Thyroid gland (tissue), 4 donors: ENCODE data around the gene FRMD4A. TPM values are rescaled to one million over a fixed set of nuclear protein-coding genes. Genes with fewer than 3 reads are reported as not detected.
"Not testable (repeated sequence)": the region's sequence is repeated elsewhere in the genome, so short reads cannot be mapped to it uniquely, and the experiment has no call there.

Source experiments
- DNase-seq, 2 donors: peaks; one replicate each; pipeline ENCODE4 v3.0.0-alpha.2; 2019
- H3K27ac ChIP-seq, 3 donors: fragments of 200-600 bp; sonication (generic); 1 replicate in 2 of 3; 2 replicates in 1 of 3; pipeline ENCODE4 v1.5.1; 2016 to 2019; ENCODE audit warnings: mild to moderate bottlenecking in 1 of 3, moderate library complexity in 1 of 3
- H3K27me3 ChIP-seq: fragments of 200-600 bp; sonication (generic); one replicate; pipeline ENCODE4 v1.5.1; 2019
- H3K36me3 ChIP-seq, 2 donors: fragments of 200-600 bp; sonication (generic); one replicate each; pipeline ENCODE4 v1.5.1; 2016 to 2019
- H3K4me1 ChIP-seq, 2 donors: fragments of 200-600 bp; sonication (generic); one replicate each; pipeline ENCODE4 v1.5.1; 2017 to 2019
- H3K4me3 ChIP-seq, 3 donors: fragments of 200-600 bp; sonication (generic); replicated peaks in 1 of 3; 1 replicate in 2 of 3; 2 replicates in 1 of 3; pipeline ENCODE4 v1.5.1; 2016; ENCODE audit warnings: mild to moderate bottlenecking in 1 of 3
- H3K9me3 ChIP-seq: fragments of 200-600 bp; sonication (generic); one replicate; pipeline ENCODE4 v1.5.1; 2017
- POLR2A ChIP-seq, 2 donors: fragments of 450-650 bp; IDR thresholded peaks; one replicate each; pipeline ENCODE4 v1.6.1; 2017; ENCODE audit warnings: antibody characterized with exemption in 2 of 2, mild to moderate bottlenecking in 2 of 2, moderate library complexity in 1 of 2
- WGBS, 2 donors: methylation state at CpG; one replicate each; pipeline ENCODE4 v1.1.5; 2017; 5-methylcytosine and 5-hydroxymethylcytosine counted together
- intact Hi-C: fragments of 100-400 bp; cut with DNase I; formaldehyde crosslinking; loops from one replicate; pipeline ENCODE4 v1.15.1; 2023
- total RNA-seq, 4 donors: library from RNA; depleted of rRNA; stranded (reverse); fragments of >200 nt; gene quantifications; one replicate each; pipeline ENCODE4 v1.2.3, GENCODE V29; 2016
- TF ChIP-seq, protein P1 (sequence below), 6 experiments: fragments of 200-600 bp in 3 of 6; fragments of 450-650 bp in 3 of 6; sonication (generic) in 3 of 6; IDR thresholded peaks; one replicate each; pipeline ENCODE4 v1.5.1; 2016 to 2019; ENCODE audit warnings: antibody characterized with exemption in 6 of 6, mild to moderate bottlenecking in 2 of 6, inconsistent platforms in 1 of 6, moderate library complexity in 1 of 6

The FRMD4A gene
- total RNA-seq, 4 donors from 2014 or later, result 10.6 to 18.6 (median 16.3) TPM

DNA sequence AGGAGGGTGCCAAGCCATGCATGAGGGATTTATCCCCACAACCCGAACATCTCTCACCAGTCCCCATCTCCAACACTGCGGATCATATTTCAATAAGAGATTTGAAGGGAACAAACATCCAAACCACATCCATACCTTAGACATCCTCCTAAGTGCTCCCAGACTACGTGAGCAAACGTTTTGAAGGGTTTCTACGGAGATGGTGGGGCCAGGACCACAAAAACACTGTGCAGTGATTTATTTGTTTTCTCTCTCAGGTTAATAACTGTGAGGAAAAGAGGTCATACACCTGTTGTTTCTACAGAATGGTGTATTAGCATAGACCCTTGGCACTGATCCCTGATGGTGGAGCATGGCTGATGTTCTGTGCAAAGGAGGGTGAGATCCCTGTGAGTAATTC, 277.8 kb downstream of the FRMD4A start:
- Histone ChIP-seq H3K36me3 (no peaks in the 10 kb centered on the region), H3K4me1 (peaks cover 0 to 9% of the 10 kb centered on the region in 2 donors), H3K4me3 (no peak overlapping the region), H3K27me3 (no peaks in the 10 kb centered on the region), H3K9me3 (no peaks in the 10 kb centered on the region), H3K27ac (no peak overlapping the region)
- DNase-seq, result no peak
- intact Hi-C loops, result no loop called here
- 80 to 90% methylated on average over 5 of the region's 5 CpGs for WGBS, 2 donors
- no peak for TF ChIP-seq POLR2A (IDR thresholded peaks at IDR 0.05)
- TF ChIP-seq, protein P1, sequence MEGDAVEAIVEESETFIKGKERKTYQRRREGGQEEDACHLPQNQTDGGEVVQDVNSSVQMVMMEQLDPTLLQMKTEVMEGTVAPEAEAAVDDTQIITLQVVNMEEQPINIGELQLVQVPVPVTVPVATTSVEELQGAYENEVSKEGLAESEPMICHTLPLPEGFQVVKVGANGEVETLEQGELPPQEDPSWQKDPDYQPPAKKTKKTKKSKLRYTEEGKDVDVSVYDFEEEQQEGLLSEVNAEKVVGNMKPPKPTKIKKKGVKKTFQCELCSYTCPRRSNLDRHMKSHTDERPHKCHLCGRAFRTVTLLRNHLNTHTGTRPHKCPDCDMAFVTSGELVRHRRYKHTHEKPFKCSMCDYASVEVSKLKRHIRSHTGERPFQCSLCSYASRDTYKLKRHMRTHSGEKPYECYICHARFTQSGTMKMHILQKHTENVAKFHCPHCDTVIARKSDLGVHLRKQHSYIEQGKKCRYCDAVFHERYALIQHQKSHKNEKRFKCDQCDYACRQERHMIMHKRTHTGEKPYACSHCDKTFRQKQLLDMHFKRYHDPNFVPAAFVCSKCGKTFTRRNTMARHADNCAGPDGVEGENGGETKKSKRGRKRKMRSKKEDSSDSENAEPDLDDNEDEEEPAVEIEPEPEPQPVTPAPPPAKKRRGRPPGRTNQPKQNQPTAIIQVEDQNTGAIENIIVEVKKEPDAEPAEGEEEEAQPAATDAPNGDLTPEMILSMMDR (IDR thresholded peaks at IDR 0.05), result no peak

DNA sequence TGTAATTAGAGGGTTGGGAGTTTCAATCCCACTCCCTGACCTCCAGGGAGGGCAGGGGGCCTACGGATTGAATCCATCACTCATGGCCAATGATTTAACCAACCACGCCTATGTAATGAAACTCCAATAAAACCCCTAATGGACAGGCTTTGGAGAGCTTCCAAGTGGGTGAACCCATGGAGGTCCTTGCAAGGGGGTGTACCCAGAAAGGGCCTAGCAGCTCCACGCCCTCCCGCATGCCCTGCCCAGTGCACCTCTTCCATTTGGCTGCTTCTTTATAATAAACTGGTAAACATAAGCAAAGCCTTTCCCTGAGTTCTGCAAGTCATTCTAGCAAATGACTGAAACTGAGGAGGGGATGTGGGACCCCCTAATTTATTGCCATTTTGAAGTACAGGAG, 280.1 kb downstream of the FRMD4A start:
- Histone ChIP-seq H3K9me3 (no peaks in the 10 kb centered on the region), H3K27ac (no peak overlapping the region), H3K27me3 (no peaks in the 10 kb centered on the region), H3K4me3 (no peak overlapping the region), H3K4me1 (no peaks in the 10 kb centered on the region), H3K36me3 (no peaks in the 10 kb centered on the region)
- intact Hi-C loops, result no loop called here
- DNase-seq, result no peak
- TF ChIP-seq, protein P1 (IDR thresholded peaks at IDR 0.05), result no peak
- no peak for TF ChIP-seq POLR2A (IDR thresholded peaks at IDR 0.05)
- WGBS, 2 donors, result 96% methylated on average over 4 of the region's 4 CpGs

DNA sequence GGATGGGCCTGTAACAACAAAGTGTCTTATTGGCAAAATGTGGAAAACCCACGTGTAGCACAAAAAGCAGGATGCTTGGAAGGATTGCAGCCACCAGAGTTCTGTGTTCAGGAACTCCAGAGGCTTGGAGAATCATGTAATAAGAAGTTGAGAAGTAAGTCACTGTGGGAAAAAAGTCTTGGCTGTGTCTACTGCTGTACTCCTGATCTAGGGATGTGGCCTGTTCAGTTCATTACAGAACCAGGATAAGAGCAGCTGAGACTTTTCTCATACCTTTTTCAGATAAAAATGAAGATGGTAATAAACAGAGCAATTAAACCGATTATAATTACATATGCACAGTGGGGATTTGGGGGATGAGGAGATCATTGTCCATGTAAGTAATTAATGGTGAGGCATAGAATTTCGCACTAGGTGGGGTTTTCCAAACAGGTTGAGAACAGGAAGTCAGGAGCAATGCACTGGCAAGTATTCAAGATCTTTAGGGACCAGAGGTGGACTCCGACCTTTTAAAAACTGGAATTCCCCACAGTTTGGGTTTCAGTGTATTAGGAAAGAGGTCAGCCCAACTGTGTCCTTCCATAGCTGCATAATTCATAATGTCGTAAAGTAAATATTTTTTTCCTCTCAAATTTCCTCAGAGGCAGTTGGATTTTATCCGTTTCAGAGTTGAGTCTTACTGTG, 281.7 kb downstream of the FRMD4A start:
- no peaks in the 10 kb centered on the region for H3K27me3 ChIP-seq
- TF ChIP-seq, protein P1 (IDR thresholded peaks at IDR 0.05), result no peak
- no peak for TF ChIP-seq POLR2A (IDR thresholded peaks at IDR 0.05)
- 79% methylated on average over 6 of the region's 6 CpGs for WGBS, 2 donors
- DNase-seq, result no peak
- H3K9me3 ChIP-seq, result no peaks in the 10 kb centered on the region
- no peak overlapping the region for H3K4me3 ChIP-seq
- no peak overlapping the region for H3K27ac ChIP-seq
- no peaks in the 10 kb centered on the region for H3K4me1 ChIP-seq
- no peaks in the 10 kb centered on the region for H3K36me3 ChIP-seq
- intact Hi-C loops, result no loop called here

DNA sequence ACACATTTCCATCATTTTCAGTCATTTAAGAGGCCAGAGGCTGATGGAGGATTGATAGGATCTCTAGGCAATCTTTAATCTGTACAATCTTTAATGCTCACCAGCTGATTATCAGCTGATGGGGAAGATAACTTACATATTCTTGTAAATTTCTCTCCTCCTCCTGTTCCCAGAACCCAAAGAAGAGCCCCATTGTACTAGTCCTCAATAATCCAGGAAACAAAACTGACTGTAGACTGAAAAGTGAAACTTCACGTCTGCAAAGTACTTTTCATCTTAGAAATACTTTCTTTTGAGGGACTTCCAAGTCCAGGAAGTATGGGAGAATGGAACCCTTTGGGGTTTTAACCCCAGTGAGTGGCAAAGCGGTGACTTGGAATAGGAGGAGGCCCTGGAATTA, 283.3 kb downstream of the FRMD4A start:
- 72 to 94% methylated on average over 2 of the region's 2 CpGs for WGBS, 2 donors
- no peaks in the 10 kb centered on the region for H3K27me3 ChIP-seq
- H3K9me3 ChIP-seq, result no peaks in the 10 kb centered on the region
- no peak for DNase-seq
- TF ChIP-seq, protein P1 (IDR thresholded peaks at IDR 0.05), result no peak
- TF ChIP-seq POLR2A (IDR thresholded peaks at IDR 0.05), result no peak
- intact Hi-C loops, result no loop called here
- no peaks in the 10 kb centered on the region for H3K4me1 ChIP-seq
- H3K27ac ChIP-seq, result no peak overlapping the region
- H3K36me3 ChIP-seq, result no peaks in the 10 kb centered on the region
- H3K4me3 ChIP-seq, result no peak overlapping the region

DNA sequence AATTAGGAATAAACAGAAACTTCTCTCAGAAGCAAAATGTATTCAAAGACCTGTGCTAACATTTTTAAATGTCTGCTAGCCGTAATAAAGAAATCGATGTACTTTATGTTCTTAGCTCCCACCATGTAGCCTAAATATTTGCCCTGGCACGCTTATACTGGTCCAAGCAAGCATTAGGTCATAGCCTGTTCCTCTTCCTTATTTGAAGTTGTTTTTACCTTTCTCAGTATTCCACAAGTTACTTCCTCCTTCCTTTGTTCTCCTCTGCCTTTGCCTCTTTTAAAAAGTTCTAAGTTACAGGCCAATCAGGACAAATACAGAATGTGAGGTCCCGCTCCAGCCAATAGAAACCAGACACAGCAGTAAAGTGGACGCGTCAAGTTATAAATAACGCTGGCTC, 288.7 kb downstream of the FRMD4A start:
- H3K9me3 ChIP-seq, DNase-seq, H3K4me3 ChIP-seq, intact Hi-C loops, H3K27me3 ChIP-seq, H3K36me3 ChIP-seq, H3K27ac ChIP-seq: not testable (repeated sequence)
- 89 to 93% methylated on average over 7 of the region's 7 CpGs for WGBS, 2 donors
- peaks cover 0 to 11% of the 10 kb centered on the region in 2 donors for H3K4me1 ChIP-seq
